ENCODE results near the gene FAM180B.
"Not testable (repeated sequence)": the region's sequence is repeated elsewhere in the genome, so short reads cannot be mapped to it uniquely, and the experiment has no call there.

The FAM180B gene

DNA sequence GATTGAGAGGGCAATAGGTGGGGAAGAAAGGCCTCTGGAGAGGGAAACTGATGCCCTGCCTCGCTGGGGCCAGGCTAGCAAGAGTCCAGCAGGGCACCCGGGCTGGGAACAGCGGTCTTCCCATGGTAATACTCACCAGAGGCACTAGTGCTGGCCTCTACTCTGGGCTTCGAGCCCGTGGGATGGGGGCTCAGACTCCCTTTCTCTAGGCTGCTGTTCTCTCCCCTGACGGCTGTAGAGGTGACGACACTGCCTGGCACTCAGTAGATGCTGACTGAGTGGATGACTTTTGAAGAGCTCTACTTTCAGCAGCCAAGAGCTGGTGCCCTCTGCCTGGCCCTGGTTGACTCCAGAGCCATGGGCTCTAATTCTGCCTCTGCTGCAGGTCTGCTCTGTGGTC lies 8.6 kb downstream of the FAM180B start:
- no peak for DNase-seq (ENCODE audit: low spot score)

DNA sequence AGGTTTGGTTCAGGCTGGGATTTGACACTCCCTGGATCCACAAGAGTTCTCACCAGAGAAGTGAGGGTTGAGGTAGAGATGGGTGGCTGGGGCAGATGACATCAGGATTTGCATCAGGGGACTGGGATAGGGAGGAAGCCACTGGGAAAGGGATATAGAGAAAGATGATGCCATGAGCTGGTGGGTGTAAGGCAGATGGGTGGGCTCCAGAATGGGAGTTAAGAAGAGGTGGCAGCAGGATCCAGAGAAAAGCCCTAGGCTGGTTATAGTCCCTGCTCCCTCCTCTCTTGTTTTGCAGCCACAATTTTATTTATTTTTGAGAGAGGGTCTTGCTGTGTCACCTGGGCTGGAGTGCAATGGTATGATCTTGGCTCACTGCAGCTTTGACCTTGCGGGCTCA lies 9.5 kb downstream of the FAM180B start:
- DNase-seq (ENCODE audit: low spot score): no peak

DNA sequence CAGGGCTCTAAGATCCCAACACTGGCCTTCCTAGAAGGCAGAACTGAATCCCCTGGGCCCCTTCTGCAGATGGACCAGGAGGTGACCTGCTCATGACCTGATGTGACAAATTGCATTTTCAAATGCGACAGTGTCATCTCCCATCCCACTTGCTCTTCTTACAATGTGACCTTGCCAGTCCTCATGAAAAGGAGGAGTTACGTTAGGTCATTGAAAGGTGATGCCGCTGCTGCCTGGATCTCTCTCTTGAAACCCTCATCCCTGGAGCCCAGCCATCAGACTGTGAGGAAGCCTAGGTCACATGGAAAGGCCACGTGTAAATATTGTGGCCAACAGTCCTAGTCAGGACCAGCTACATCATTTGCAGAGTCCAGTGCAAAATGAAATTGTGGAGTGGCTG lies 13.4 kb downstream of the FAM180B start:
- DNase-seq (ENCODE audit: low spot score): no peak

DNA sequence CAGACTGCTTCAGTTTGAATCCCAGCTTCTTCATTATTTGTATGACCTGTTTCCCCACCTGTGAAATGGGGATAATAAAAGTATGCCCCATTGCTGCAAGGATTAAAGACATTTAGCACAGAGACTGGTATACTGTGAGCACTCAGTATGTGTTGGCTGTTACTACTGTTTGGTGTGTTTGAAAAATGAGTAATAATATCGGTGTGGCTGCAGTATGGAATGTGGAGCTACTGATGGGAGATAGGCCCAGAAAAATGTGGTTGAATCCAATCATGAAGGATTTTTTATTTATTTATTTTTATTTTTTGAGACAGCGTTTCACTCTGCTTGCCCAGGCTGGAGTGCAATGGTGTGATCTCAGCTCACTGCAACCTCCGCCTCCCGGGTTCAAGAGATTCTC lies 16.8 kb downstream of the FAM180B start:
- no peak for DNase-seq (ENCODE audit: low spot score)

DNA sequence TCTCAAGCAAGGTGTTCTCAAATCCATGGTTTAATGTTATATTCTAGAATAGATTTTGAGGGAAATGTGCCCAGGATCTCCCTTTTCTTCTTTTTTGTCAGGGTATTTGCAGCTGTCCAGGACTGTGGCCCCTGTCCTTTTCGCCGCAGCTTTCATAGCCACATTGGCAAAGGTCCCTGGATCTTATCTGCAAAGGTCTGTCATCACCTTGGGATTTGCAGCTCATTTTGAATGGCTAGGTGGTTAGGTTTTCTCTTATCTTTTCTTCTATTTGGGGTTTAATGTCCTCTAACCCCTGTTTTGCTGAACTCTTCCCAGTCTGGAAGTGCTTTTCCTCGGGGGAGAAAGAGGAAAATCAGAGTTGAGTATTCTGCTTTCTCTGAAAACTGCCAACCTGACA lies 19.4 kb downstream of the FAM180B start:
- no peak for DNase-seq (ENCODE audit: low spot score)

DNA sequence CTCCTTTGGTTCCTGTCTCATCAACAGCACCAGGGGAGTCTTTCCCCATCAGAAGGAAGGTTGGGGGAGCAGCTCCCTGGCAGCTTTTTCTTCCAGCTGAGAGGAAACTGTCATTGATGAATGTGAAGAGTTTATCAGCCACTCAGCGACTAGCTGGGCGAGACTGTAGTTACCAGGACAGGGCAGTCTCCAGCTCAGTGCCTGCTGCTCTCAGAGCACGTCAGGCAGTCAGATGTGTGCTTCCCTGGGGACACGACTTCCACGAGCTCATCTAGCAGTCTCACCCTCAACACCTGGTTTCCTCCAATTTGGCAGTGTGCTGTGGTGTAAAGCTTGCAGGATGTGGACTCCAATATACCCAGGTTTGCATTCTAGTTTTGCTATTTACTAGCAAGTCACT lies 20.3 kb downstream of the FAM180B start:
- no peak for DNase-seq (ENCODE audit: low spot score)

DNA sequence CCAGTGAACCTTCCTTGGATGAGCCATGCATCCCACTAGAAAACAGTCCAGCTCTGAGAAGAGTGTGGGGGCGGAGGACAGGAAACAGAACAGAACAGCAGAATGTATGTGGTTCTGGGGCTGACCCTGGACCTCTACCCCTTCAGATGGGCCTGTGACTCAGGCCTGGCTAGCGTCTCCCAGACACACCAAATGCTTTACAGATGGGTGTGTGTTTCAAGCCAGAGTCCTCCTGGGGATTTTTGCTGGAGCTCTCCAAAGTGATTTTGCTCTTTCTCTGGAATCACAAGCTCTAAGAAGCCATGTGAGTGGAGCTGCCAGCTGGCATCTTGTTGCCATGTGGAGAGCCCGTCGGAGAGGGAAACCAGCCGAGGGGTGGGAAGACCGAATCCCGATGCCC lies 20.9 kb downstream of the FAM180B start:
- no peak for DNase-seq (ENCODE audit: low spot score)

DNA sequence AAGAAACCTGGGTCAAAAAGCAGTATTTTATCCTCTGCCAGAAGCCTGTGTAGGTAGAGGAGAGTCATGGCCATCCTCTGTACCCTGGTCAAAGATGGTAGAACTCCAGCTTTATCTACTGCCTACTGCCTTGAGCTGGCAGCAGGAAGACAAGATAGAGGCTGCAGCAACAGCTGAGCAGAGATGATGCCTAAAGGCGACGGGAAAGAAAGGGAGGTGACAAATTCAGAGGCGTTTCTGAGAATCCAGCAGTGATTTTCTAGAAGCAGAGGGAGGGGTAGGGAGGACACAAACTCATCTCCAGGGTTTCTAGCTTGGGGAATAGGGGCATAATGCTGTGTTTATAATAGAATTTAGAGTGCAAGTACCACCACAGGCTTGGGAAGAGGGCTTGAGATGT lies 23.2 kb downstream of the FAM180B start:
- no peak for DNase-seq (ENCODE audit: low spot score)

DNA sequence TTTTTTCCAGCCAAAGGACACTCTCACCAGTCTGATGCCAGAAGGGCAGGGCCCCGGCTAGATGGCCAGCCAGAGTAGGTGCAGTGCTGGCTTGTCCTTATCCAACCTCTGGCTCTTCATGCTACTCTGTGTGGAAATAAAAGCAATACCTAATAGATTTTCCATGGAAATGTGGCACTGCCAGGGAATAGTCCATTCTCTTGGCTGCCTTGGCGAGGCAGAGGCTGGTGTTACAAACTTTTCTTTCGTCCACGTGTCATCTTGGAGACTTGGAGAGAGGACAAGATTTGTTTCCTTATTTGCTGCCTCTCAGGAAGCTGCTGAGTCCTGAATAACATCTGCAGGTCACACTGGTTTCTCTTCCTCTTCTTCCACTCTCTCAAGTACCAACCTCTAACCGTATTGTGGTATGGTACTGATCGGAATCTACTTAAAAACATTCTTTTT lies 24.9 kb downstream of the FAM180B start:
- no peak for DNase-seq (ENCODE audit: low spot score)

DNA sequence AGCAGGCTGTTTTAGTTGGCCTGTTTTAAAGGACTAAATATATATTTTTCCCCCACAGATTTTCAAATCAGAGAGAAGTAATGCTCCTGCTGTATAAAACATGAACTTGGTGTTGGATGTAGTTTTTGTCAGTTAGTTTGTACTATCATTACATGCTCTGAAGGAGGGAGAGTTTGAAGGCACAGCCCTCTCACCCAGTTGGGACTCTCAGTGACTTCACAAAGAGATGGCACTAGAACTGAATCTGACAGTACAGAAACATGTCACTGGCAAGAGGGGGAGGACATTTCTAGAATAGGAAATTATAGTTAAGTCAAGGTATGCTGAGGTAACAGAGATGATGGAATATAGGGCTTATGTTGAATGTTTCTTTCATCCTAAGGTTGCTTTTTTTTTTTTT lies 28.8 kb downstream of the FAM180B start:
- DNase-seq (ENCODE audit: low spot score): no peak

DNA sequence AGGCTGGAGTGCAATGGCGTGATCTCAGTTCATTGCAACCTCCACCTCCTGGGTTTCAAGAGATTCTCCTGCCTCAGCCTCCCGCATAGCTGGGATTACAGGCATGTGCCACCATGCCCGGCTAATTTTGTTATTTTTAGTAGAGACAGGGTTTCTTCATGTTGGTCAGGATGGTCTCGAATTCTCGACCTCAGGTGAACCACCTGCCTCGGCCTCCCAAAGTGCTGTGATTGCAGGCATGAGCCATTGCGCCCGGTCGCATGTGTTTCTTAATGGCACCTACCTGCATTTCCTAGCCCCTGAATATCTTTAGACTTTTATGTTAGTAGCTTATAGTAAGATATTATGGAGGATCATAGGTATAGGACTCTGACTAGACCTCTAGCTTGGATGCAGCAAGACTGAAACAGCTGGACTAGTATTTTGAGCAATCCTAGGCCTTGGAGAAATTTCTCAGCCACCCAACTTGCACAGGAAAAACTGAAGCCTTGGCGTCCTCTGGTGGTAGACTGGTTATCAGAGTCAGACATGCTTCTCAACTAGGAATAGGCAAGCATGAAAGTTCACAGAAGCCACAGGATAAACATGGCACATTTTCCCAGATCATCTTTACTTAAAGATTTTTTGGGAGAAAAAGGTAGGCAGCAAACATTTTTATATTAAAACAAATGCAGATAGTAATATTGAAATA lies 30.4 kb downstream of the FAM180B start:
- DNase-seq (ENCODE audit: low spot score): no peak

DNA sequence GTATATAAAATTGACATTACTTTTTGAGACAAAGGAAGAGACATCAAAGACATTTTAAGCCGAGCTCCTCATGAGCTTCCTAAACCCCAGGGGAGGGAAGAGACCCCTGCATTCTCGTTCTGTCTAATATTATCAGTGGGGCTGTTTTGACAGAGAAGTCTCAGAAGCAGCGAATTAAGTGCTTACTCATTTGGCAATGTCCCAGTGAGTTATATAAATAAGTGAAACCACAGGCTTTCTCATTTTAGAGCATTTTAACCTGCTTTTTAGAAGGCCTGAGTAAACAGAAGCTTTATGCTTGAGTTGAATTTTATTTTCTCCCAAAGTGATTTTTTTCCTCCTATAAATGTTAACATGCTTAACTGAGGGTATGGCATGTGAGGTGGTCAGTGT lies 30.9 kb downstream of the FAM180B start:
- no peak for DNase-seq (ENCODE audit: low spot score)

DNA sequence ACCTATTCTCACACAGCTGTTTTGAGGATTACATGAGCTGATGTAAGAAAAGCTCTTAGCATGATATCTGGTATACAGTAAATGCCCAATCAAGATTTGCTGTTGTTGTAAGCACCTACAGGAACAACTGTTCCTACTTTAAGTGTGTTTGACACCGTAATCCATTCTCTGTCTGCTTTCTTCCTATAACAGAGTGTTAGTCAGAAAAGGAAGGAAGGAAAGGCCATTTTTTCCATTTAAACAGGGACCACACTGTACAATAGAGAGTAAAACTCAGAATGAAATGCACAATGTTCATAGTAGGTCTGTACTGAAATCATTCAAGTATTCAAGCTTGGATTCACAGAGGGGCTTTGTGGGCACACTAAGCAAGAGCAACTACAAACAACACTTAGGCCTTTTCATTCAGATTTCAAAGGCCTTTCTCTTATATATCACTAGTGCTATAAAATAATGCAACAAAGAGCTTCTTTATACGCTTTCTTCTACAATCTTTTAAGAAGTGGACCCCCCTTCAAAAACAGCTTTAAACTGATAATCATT lies 34.4 kb downstream of the FAM180B start:
- DNase-seq (ENCODE audit: low spot score): no peak

DNA sequence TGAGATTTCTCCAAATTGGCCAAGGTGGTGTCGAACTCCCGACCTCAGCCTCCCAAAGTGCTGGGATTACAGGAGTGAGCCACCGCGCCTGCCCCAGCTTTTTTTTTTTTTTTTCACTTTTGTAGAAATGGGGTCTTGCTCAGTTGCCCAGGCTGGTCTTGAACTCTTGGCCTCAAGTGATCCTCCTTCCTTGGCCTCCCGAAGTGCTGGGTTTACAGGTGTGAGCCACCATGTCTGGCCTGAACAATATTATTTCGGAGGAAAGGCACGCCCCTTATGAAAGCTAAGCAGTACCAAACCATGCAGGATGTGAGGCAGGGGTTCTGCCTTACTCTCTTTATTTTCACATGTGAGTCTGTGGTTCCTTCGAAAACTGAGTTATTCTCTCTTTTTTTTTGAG lies 39.8 kb downstream of the FAM180B start:
- DNase-seq (ENCODE audit: low spot score): no peak

DNA sequence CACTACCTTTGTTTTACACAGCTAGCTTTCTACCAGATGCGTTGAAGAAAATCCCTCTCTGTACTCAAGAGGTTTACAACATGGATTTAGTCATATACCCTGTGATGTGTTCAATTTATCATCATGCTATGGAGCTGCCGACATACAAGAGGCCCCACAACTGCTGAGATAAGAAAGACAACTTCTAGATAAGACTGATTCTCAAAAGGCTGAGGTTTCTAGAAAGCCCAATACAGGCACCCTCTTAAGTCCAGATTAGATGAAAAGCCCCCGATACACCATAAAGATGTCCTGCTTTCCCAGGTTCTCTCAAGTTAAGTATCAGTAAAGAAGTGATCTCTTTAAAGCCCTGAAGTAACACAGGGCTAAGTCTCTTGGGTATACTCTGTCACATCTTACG lies 41.5 kb downstream of the FAM180B start:
- DNase-seq (ENCODE audit: low spot score): no peak

DNA sequence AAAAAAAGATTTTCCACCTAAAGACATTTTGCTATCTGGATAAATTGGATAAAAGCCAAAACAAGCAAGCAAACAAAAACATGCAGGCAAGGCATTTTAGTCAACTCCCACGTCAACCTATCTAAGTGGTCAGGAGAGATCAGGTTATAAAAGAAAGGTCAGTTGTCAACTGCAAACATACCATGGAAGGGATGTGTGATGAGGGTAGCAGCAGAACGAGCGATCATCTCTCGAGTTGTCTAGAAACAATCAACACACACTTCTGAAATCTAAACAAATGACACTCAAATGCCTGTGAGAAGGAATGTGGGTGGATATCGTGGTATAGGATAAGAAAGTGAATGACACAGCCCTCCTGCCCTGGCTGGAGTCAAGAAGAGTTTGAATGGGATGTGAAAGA lies 45.0 kb downstream of the FAM180B start:
- no peak for DNase-seq (ENCODE audit: low spot score)

DNA sequence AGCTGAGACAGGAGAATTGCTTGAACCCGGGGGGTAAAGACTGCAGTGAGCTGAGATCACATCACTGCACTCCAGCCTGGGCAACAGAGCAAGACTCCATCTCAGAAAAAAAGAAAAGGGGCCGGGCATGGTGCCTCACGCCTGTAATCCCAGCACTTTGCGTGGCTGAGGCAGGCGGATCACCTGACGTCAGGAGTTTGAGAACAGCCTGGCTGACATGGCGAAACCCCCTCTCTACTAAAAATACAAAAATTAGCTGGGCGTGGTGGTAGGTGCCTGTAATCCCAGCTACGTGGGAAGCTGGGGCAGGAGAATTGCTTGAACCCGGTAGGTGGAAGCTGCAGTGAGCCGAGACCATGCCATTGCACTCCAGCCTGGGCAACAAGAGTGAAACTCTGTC lies 49.9 kb downstream of the FAM180B start:
- DNase-seq (ENCODE audit: low spot score): not testable (repeated sequence)

Data from CD4-positive, alpha-beta T cell treated with Interleukin-15 for 4 hours (primary cell).